OCI-LY7 (cell line): ENCODE measurements around the gene SFRP4. TPM values are rescaled to one million over a fixed set of nuclear protein-coding genes. Genes with fewer than 3 reads are reported as not detected.

ENCODE experiments used
- BruUV-seq: library from RNA; stranded (reverse); fragments of 400-500 nt; replicated peaks from 2 replicates; lab custom pipeline; 2021; lab: Mats Ljungman, UMichigan
- CTCF ChIA-PET: fragments of 300-600 bp; sonication (Branson Sonifier 250); formaldehyde crosslinking; loops from one replicate; lab custom pipeline; 2022; ENCODE audit warnings: antibody characterized with exemption; ENCODE audit not compliant: unreplicated experiment; lab: Charles Lee
- POLR2A ChIA-PET: fragments of 300-600 bp; sonication (Branson Sonifier 250); formaldehyde crosslinking; loops from one replicate; lab custom pipeline; 2022; ENCODE audit warnings: antibody characterized with exemption; lab: Charles Lee
- DNase-seq: peaks from one replicate; pipeline ENCODE4 v3.0.0-alpha.2; 2015; ENCODE audit warnings: low spot score
- H2AFZ ChIP-seq: fragments of 200-600 bp; sonication (generic), shearing (Covaris generic); 2 replicates; pipeline ENCODE4 v1.6.1; 2014; ENCODE audit warnings: mild to moderate bottlenecking, antibody characterized with exemption, low read length, moderate library complexity
- H3K27ac ChIP-seq: fragments of 200-600 bp; sonication (generic); 2 replicates; pipeline ENCODE4 v1.5.1; 2014; ENCODE audit warnings: mixed run types, low read depth, mild to moderate bottlenecking, moderate library complexity, low read length, inconsistent platforms; ENCODE audit not compliant: poor library complexity, severe bottlenecking
- H3K36me3 ChIP-seq: fragments of 200-600 bp; sonication (generic); 2 replicates; pipeline ENCODE4 v1.6.1; 2014; ENCODE audit warnings: mild to moderate bottlenecking, antibody characterized with exemption, low read length, moderate library complexity, mixed read lengths; ENCODE audit not compliant: insufficient read depth
- H3K4me1 ChIP-seq: fragments of 200-600 bp; sonication (generic); 2 replicates; pipeline ENCODE4 v1.5.1; 2014; ENCODE audit warnings: mild to moderate bottlenecking, low read length; ENCODE audit not compliant: insufficient read depth, poor library complexity, severe bottlenecking
- H3K4me2 ChIP-seq: fragments of 200-600 bp; sonication (generic); 2 replicates; pipeline ENCODE4 v1.6.1; 2014; ENCODE audit warnings: mild to moderate bottlenecking, low read length
- H3K4me3 ChIP-seq: fragments of 200-600 bp; sonication (generic); 2 replicates; pipeline ENCODE4 v1.5.1; 2014; ENCODE audit warnings: mild to moderate bottlenecking, low read depth, low read length; ENCODE audit not compliant: poor library complexity, severe bottlenecking
- H3K79me2 ChIP-seq: fragments of 200-600 bp; sonication (generic); 2 replicates; pipeline ENCODE4 v1.6.1; 2016; ENCODE audit warnings: low read depth, mild to moderate bottlenecking, low read length, moderate library complexity, mixed read lengths; ENCODE audit not compliant: insufficient read depth
- H3K9me2 ChIP-seq: fragments of 200-600 bp; sonication (generic); 2 replicates; pipeline ENCODE4 v1.6.1; 2016; ENCODE audit warnings: mild to moderate bottlenecking, low read length, mixed read lengths; ENCODE audit not compliant: insufficient read depth
- H3K9me3 ChIP-seq: fragments of 200-600 bp; sonication (generic); 2 replicates; pipeline ENCODE4 v1.6.1; 2014; ENCODE audit warnings: mild to moderate bottlenecking, mixed run types, low read length, mixed read lengths
- H4K20me1 ChIP-seq: fragments of 200-600 bp; sonication (generic); 2 replicates; pipeline ENCODE4 v1.6.1; 2014; ENCODE audit warnings: mild to moderate bottlenecking, antibody characterized with exemption, low read length, moderate library complexity, mixed read lengths; ENCODE audit not compliant: insufficient read depth
- EZH2phosphoT487 ChIP-seq: fragments of 200-600 bp; sonication (generic); IDR thresholded peaks from 2 replicates; pipeline ENCODE4 v1.6.1; 2018; ENCODE audit warnings: low read depth, borderline replicate concordance, mild to moderate bottlenecking, mixed run types, antibody characterized with exemption, low read length, moderate library complexity, mixed read lengths
- intact Hi-C: fragments of 100-400 bp; cut with micrococcal nuclease; formaldehyde crosslinking; loops from one replicate; pipeline ENCODE4 v1.10.0; 2022; ENCODE audit not compliant: unreplicated experiment
- total RNA-seq, 2 experiments: library from RNA; depleted of rRNA in 1 of 2; stranded (reverse); fragments of >200 nt in 1 of 2; shearing (Covaris generic) in 1 of 2; gene quantifications; 2 replicates each; pipeline ENCODE4 v1.2.3, GENCODE V29; 2014 to 2022
- TF ChIP-seq, protein P1 (sequence below): fragments of 200-600 bp; sonication (generic); conservative IDR thresholded peaks from 2 replicates; pipeline ENCODE4 v1.5.1; 2014; ENCODE audit warnings: mild to moderate bottlenecking, antibody characterized with exemption, low read length, moderate library complexity, mixed read lengths

The SFRP4 gene
- total RNA-seq, 2 experiments from 2014 or later, result not detected

DNA sequence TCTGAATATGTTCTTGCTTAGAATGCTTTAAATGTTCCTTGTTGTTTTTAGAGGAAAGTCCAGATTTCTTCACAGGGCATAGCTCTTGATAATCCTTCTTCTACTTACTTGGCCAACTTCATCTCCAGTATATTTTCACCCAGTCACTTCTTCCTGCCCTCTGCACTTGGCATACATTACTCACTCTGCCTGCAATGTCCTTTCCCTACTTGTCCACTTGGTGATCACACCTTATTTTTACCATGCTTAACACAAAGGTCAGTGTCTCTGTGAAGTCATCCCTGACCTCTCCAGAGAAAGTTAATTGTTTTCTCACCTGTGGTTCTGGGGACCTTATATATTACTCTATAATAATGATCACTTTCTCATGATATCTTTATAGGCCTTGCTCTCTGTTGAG, 23.3 kb downstream of the SFRP4 start:
- intact Hi-C loops, result no loop called here
- no TSS peak for BruUV-seq

DNA sequence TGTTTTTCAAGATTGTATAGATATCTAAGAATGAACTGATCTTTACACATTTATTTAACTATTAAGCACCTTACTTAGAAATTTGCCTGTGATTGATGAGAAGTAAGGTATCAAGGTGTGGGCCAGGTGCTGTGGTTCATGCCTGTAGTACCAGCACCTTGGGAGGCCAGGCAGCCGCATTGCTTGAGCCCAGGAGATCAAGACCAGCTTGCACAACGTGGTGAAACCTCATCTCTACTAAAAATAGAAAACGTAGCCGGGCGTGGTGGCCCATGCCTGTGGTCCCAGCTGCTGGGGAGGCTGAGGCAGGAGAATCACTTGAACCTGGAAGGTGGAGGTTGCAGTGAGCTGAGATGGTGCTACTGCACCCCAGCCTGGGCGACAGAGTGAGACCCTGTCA, 34.5 kb downstream of the SFRP4 start:
- Histone ChIP-seq H2AFZ (no peak overlapping the region), H3K27ac (no peak overlapping the region), H3K4me3 (no peak overlapping the region), H4K20me1 (no peaks in the 10 kb centered on the region), H3K9me3 (peaks cover 6% of the 10 kb centered on the region; the same call in 1 of the 2 replicates), H3K79me2 (no peaks in the 10 kb centered on the region), H3K9me2 (no peaks in the 10 kb centered on the region), H3K4me1 (no peaks in the 10 kb centered on the region), H3K4me2 (no peak overlapping the region), H3K36me3 (no peaks in the 10 kb centered on the region)
- intact Hi-C loops, result no loop called here
- ChIA-PET CTCF (no interaction called here), POLR2A (interaction anchor here (0.7 kb wide), 1 partner anchor 10 kb away, joined by 3 read pairs; no protein-coding TSS in a partner anchor)
- DNase-seq, result no peak
- BruUV-seq, result no TSS peak
- no peak for TF ChIP-seq EZH2phosphoT487
- TF ChIP-seq, protein P1, sequence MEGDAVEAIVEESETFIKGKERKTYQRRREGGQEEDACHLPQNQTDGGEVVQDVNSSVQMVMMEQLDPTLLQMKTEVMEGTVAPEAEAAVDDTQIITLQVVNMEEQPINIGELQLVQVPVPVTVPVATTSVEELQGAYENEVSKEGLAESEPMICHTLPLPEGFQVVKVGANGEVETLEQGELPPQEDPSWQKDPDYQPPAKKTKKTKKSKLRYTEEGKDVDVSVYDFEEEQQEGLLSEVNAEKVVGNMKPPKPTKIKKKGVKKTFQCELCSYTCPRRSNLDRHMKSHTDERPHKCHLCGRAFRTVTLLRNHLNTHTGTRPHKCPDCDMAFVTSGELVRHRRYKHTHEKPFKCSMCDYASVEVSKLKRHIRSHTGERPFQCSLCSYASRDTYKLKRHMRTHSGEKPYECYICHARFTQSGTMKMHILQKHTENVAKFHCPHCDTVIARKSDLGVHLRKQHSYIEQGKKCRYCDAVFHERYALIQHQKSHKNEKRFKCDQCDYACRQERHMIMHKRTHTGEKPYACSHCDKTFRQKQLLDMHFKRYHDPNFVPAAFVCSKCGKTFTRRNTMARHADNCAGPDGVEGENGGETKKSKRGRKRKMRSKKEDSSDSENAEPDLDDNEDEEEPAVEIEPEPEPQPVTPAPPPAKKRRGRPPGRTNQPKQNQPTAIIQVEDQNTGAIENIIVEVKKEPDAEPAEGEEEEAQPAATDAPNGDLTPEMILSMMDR, result no peak

More for the DNA sequence above, 23.3 kb downstream of the SFRP4 start:
- H3K27ac ChIP-seq, result no peak overlapping the region
- H3K79me2 ChIP-seq, result no peaks in the 10 kb centered on the region
- no peaks in the 10 kb centered on the region for H3K9me3 ChIP-seq
- no peaks in the 10 kb centered on the region for H3K36me3 ChIP-seq
- no peak for DNase-seq
- H2AFZ ChIP-seq, result no peak overlapping the region
- H3K9me2 ChIP-seq, result no peaks in the 10 kb centered on the region
- no peak overlapping the region for H3K4me3 ChIP-seq
- H3K4me1 ChIP-seq, result no peaks in the 10 kb centered on the region
- TF ChIP-seq EZH2phosphoT487, result no peak
- TF ChIP-seq, protein P1, result no peak
- no peak overlapping the region for H3K4me2 ChIP-seq
- POLR2A ChIA-PET, result no interaction called here
- CTCF ChIA-PET, result no interaction called here
- H4K20me1 ChIP-seq, result no peaks in the 10 kb centered on the region

Other genes with a start within 250 kb of the SFRP4 start
- not detected in 2 replicates for gene GPR141, start 233.1 kb downstream of the SFRP4 start, total RNA-seq (2014; rRNA removed; shearing (Covaris generic))
- gene GPR141, start 233.1 kb downstream of the SFRP4 start, total RNA-seq (2022), result not detected in 2 replicates
- not detected in 2 replicates for gene NME8, start 68.2 kb downstream of the SFRP4 start, total RNA-seq (2014; rRNA removed; shearing (Covaris generic))
- gene NME8, start 68.2 kb downstream of the SFRP4 start, total RNA-seq (2022), result not detected in 2 replicates
- not detected in 2 replicates for gene EPDR1, start 3.8 kb upstream of the SFRP4 start, total RNA-seq (2014; rRNA removed; shearing (Covaris generic))
- not detected in 2 replicates for gene EPDR1, start 3.8 kb upstream of the SFRP4 start, total RNA-seq (2022)